Left lung (tissue), 10 donors: ENCODE measurements around the gene CHD9. TPM values are rescaled to one million over a fixed set of nuclear protein-coding genes. Genes with fewer than 3 reads are reported as not detected.
"Not testable (repeated sequence)": the region's sequence is repeated elsewhere in the genome, so short reads cannot be mapped to it uniquely, and the experiment has no call there.

Experiments used
- ATAC-seq: fragments of 200-7000 bp; cut with Tn5 transposase; one replicate; pipeline ENCODE4 v1.9.1; 2020; ENCODE audit warnings: moderate library complexity
- DNase-seq, 4 donors: peaks; one replicate each; pipeline ENCODE4 v3.0.0-alpha.2; 2013 to 2020
- H3K27ac ChIP-seq, 2 donors: fragments of 200-600 bp; sonication (generic) in 1 of 2; one replicate each; pipeline versions ENCODE4 v1.5.0 to v1.8.0; 2020 to 2021
- H3K27me3 ChIP-seq, 2 donors: fragments of 200-600 bp; sonication (generic) in 1 of 2; one replicate each; pipeline versions ENCODE4 v1.5.0 to v1.8.0; 2020 to 2021
- H3K36me3 ChIP-seq, 2 donors: fragments of 200-600 bp; sonication (generic) in 1 of 2; one replicate each; pipeline versions ENCODE4 v1.5.0 to v1.8.0; 2020 to 2021
- H3K4me1 ChIP-seq, 2 donors: fragments of 200-600 bp; one replicate each; pipeline ENCODE4 v1.8.0; 2021
- H3K4me3 ChIP-seq, 2 donors: fragments of 200-600 bp; sonication (generic) in 1 of 2; one replicate each; pipeline versions ENCODE4 v1.5.0 to v1.8.0; 2020 to 2021; ENCODE audit warnings: mild to moderate bottlenecking in 1 of 2
- H3K9me3 ChIP-seq, 2 donors: fragments of 200-600 bp; sonication (generic) in 1 of 2; one replicate each; pipeline versions ENCODE4 v1.5.0 to v1.8.0; 2020 to 2021
- CTCF ChIP-seq, 2 donors: fragments of 200-600 bp; sonication (generic) in 1 of 2; IDR thresholded peaks; one replicate each; pipeline versions ENCODE4 v1.5.0 to v1.8.0; 2021; ENCODE audit warnings: antibody characterized with exemption in 2 of 2
- intact Hi-C, 2 donors: fragments of 100-400 bp; cut with DNase I; formaldehyde crosslinking; loops; one replicate each; pipeline versions ENCODE4 v1.11.2 to v1.14.2; 2022
- polyA plus RNA-seq, 6 donors: library from polyadenylated mRNA; unstranded; fragments of 120-200 nt; gene quantifications; one replicate each; pipeline ENCODE4 v1.2.1, GENCODE V29; 2013; ENCODE audit not compliant: insufficient read length in 6 of 6
- total RNA-seq, 2 donors: library from RNA; stranded (reverse); fragmentation: NEBNext Ultra II Directional; extraction: Animal tissue kit (Norgen Biotek cat#: 25700); gene quantifications; one replicate each; pipeline ENCODE4 v1.2.1, GENCODE V29; 2021
- donor health status: DM: no; HTN: yes; CAD: no.
- donor health status: DM: no; HTN: no; CAD: no.

CHD9 gene
- total and polyA plus RNA-seq, 8 donors = 65.6 to 88.0 (median 74.0) TPM

- no peaks in the 10 kb centered on the region for H3K9me3 ChIP-seq
- TF ChIP-seq CTCF (IDR thresholded peaks at IDR 0.05) = no peak
- DNase-seq = no peak
- intact Hi-C loops = no loop called here
- H3K36me3 ChIP-seq = peaks cover 0 to 12% of the 10 kb centered on the region in 2 donors
- ATAC-seq = no peak
- H3K27ac ChIP-seq = no peak overlapping the region
- no peak overlapping the region for H3K4me3 ChIP-seq
- peaks cover 0 to 8% of the 10 kb centered on the region in 2 donors for H3K4me1 ChIP-seq
- no peaks in the 10 kb centered on the region for H3K27me3 ChIP-seq
Measured at GRCh38 chr16:53175118-53175517, 120.3 kb downstream of the CHD9 start.

- H3K4me1 ChIP-seq = peaks cover 0 to 7% of the 10 kb centered on the region in 2 donors
- intact Hi-C loops = no loop called here
- ATAC-seq = no peak
- H3K36me3 ChIP-seq = peaks cover 0 to 12% of the 10 kb centered on the region in 2 donors
- no peaks in the 10 kb centered on the region for H3K9me3 ChIP-seq
- H3K4me3 ChIP-seq = no peak overlapping the region
- H3K27me3 ChIP-seq = no peaks in the 10 kb centered on the region
- no peak for TF ChIP-seq CTCF (IDR thresholded peaks at IDR 0.05)
- no peak for DNase-seq
- no peak overlapping the region for H3K27ac ChIP-seq
Measured at GRCh38 chr16:53176434-53176833, 121.6 kb downstream of the CHD9 start.

- no peak overlapping the region for H3K4me3 ChIP-seq
- intact Hi-C loops = no loop called here
- H3K27me3 ChIP-seq = no peaks in the 10 kb centered on the region
- peaks cover 0 to 15% of the 10 kb centered on the region in 2 donors for H3K9me3 ChIP-seq
- peaks cover 0 to 14% of the 10 kb centered on the region in 2 donors for H3K36me3 ChIP-seq
- H3K4me1 ChIP-seq = no peaks in the 10 kb centered on the region
- DNase-seq = no peak
- no peak overlapping the region for H3K27ac ChIP-seq
- no peak for TF ChIP-seq CTCF (IDR thresholded peaks at IDR 0.05)
- ATAC-seq = no peak
Measured at GRCh38 chr16:53183442-53183841, 128.7 kb downstream of the CHD9 start.

GRCh38 chr16:53185741-53186140 lies 130.9 kb downstream of the CHD9 start:
- intact Hi-C loops, ATAC-seq, H3K27me3 ChIP-seq, H3K4me1 ChIP-seq, H3K27ac ChIP-seq, H3K4me3 ChIP-seq, DNase-seq: not testable (repeated sequence)
- Histone ChIP-seq H3K9me3 (peaks cover 0 to 15% of the 10 kb centered on the region in 2 donors), H3K36me3 (peaks cover 0 to 14% of the 10 kb centered on the region in 2 donors)

GRCh38 chr16:53187775-53188174 lies 133.0 kb downstream of the CHD9 start:
- Histone ChIP-seq H3K9me3 (peaks cover 0 to 15% of the 10 kb centered on the region in 2 donors), H3K36me3 (peaks cover 0 to 14% of the 10 kb centered on the region in 2 donors), H3K4me3 (no peak overlapping the region), H3K4me1 (no peaks in the 10 kb centered on the region), H3K27me3 (no peaks in the 10 kb centered on the region), H3K27ac (no peak overlapping the region)
- TF ChIP-seq CTCF (IDR thresholded peaks at IDR 0.05) = no peak
- intact Hi-C loops = no loop called here
- no peak for DNase-seq
- no peak for ATAC-seq

- no peak for TF ChIP-seq CTCF (IDR thresholded peaks at IDR 0.05)
- Histone ChIP-seq H3K4me1 (no peaks in the 10 kb centered on the region), H3K27me3 (no peaks in the 10 kb centered on the region), H3K4me3 (no peak overlapping the region), H3K9me3 (peaks cover 0 to under 1% of the 10 kb centered on the region in 2 donors), H3K36me3 (peaks cover 0 to 1% of the 10 kb centered on the region in 2 donors), H3K27ac (no peak overlapping the region)
- intact Hi-C loops = no loop called here
- ATAC-seq (no peak), DNase-seq (no peak)
Measured at GRCh38 chr16:53191413-53191812, 136.6 kb downstream of the CHD9 start.
